ENCODE results near the gene FBP1. TPM values are rescaled to one million over a fixed set of nuclear protein-coding genes. Genes with fewer than 3 reads are reported as not detected.

FBP1 gene
- total RNA-seq, 1 experiment from 2014 or later: 48.1 TPM

DNA sequence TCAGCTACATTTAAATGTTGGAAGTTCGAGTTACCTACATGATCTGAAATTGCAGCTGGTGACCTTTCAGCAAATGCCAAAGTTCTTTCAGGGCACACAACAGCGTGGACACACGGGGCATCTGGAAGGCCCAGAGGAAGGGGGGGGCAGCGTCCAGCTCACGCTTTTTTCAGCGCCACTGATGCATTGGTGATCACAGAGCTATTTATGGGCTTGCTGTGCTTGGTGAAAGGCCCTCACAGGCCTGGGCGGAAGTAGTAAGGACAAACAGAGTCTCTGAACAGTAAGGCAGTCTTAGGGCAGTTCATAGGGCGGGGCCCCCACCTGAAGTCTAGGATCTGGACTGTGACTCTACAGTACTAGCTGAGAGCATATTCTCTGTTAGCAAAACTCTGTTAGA, 39.1 kb downstream of the FBP1 start:
- ATAC-seq (no peak), DNase-seq (no peak)
- no peaks in the 10 kb centered on the region for H3K4me1 ChIP-seq (ENCODE audit: insufficient read depth, low read length)
- ChIA-PET POLR2A (ENCODE audit: unreplicated experiment) (no interaction called here), CTCF (no interaction called here)
- BruUV-seq (replicated peaks): no TSS peak
- H3K4me3 ChIP-seq (ENCODE audit: low read length): no peak overlapping the region
- no peak overlapping the region for H3K9ac ChIP-seq (ENCODE audit: low read length)
- H3K27ac ChIP-seq (ENCODE audit: low read length): no peak overlapping the region
- H3K9me2 ChIP-seq (replicated peaks; ENCODE audit: low read length): no peaks in the 10 kb centered on the region
- H2AFZ ChIP-seq (ENCODE audit: low read length): no peak overlapping the region
- no peak overlapping the region for H3K4me2 ChIP-seq (ENCODE audit: low read length)
- TF ChIP-seq EZH2phosphoT487 (IDR thresholded peaks at IDR 0.05; ENCODE audit: borderline replicate concordance, low read length) (no peak), EZH2 (IDR thresholded peaks at IDR 0.05; ENCODE audit: low read length, unreplicated experiment) (no peak), CTCF (conservative IDR thresholded peaks at IDR 0.05; ENCODE audit: low read depth, low read length) (no peak)
- H3K27me3 ChIP-seq (ENCODE audit: low read length): no peaks in the 10 kb centered on the region
- intact Hi-C loops (cut with micrococcal nuclease): no loop called here
- no peaks in the 10 kb centered on the region for H3F3A ChIP-seq (ENCODE audit: low read length, unreplicated experiment)
- no peaks in the 10 kb centered on the region for H4K20me1 ChIP-seq (ENCODE audit: low read length)
- no peaks in the 10 kb centered on the region for H3K9me3 ChIP-seq (ENCODE audit: low read length)
- H3K79me2 ChIP-seq (ENCODE audit: low read length): no peaks in the 10 kb centered on the region
- H3K36me3 ChIP-seq (ENCODE audit: low read depth, low read length): no peaks in the 10 kb centered on the region; the same call in 1 of the 2 replicates

GRCh38 chr9:94599102-94599501, 40.2 kb downstream of the FBP1 start:
- Histone ChIP-seq H3K79me2 (ENCODE audit: low read length) (no peaks in the 10 kb centered on the region), H3F3A (ENCODE audit: low read length, unreplicated experiment) (no peaks in the 10 kb centered on the region), H4K20me1 (ENCODE audit: low read length) (no peaks in the 10 kb centered on the region), H3K9me3 (ENCODE audit: low read length) (no peaks in the 10 kb centered on the region), H2AFZ (ENCODE audit: low read length) (no peak overlapping the region), H3K4me1 (ENCODE audit: insufficient read depth, low read length) (no peaks in the 10 kb centered on the region), H3K27ac (ENCODE audit: low read length) (no peak overlapping the region), H3K36me3 (ENCODE audit: low read depth, low read length) (no peaks in the 10 kb centered on the region; the same call in 1 of the 2 replicates), H3K9me2 (replicated peaks; ENCODE audit: low read length) (no peaks in the 10 kb centered on the region), H3K27me3 (ENCODE audit: low read length) (no peaks in the 10 kb centered on the region), H3K4me2 (ENCODE audit: low read length) (no peak overlapping the region), H3K4me3 (ENCODE audit: low read length) (no peak overlapping the region), H3K9ac (ENCODE audit: low read length) (no peak overlapping the region)
- ATAC-seq (no peak), DNase-seq (no peak)
- intact Hi-C loops (cut with micrococcal nuclease): no loop called here
- BruUV-seq (replicated peaks): no TSS peak
- TF ChIP-seq EZH2 (IDR thresholded peaks at IDR 0.05; ENCODE audit: low read length, unreplicated experiment) (no peak), EZH2phosphoT487 (IDR thresholded peaks at IDR 0.05; ENCODE audit: borderline replicate concordance, low read length) (no peak), CTCF (conservative IDR thresholded peaks at IDR 0.05; ENCODE audit: low read depth, low read length) (no peak)
- POLR2A ChIA-PET (ENCODE audit: unreplicated experiment): no interaction called here
- CTCF ChIA-PET: no interaction called here

DNA sequence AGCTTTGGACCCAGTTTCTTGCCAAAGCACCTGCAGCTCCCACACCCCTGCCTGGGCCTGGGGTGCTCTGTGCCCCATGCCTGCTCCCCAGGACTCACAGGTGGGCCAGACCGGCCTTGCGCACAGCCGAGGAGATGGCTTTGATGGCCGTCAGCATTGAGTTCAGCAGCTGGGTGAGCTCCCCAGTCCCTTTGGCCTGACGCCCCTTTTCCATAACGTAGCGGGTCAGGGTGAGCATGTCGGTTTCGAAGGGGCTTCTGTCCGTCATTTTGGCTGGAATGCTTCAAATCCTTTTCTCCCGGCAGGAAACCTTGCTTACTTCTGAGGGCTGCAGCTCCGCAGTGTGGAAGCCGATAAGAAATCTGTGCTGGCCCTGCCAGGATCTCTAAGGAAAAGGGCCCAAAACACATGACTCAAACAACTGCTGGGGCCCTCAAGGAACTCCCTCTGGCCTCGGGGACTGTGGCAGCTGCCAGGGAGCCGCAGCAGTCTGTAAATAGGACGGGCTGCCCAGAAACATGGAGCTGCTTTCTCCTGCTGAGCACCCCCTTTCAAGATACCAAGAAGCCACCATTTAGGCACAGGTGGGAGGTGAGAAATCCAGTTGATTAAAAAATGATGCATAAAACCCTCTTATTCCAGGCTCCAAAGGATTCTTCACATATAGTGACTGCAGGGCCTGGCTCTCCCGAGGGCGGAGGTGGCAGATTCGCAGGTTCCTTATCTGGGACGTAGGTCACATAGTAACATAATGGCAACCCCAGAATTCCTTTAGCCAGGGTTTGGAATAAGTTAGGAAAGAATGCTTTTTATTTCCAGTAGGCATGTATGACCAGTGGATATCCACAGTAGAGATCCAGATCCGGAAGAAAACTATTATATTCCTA, 45.6 kb downstream of the FBP1 start, which contains the start of gene FBP2:
Gene FBP2, minus strand, starts transcription at position 366 of the 887 bp plus-strand sequence. Its CDS starts 98 bp downstream, at position 268.
- ATAC-seq: no peak

More for the DNA sequence above, 45.6 kb downstream of the FBP1 start, which contains the start of gene FBP2:
- Histone ChIP-seq H4K20me1 (ENCODE audit: low read length) (no peaks in the 10 kb centered on the region), H3K27ac (ENCODE audit: low read length) (no peak within 1 kb of the TSS), H3K9me3 (ENCODE audit: low read length) (no peaks in the 10 kb centered on the region), H3K36me3 (ENCODE audit: low read depth, low read length) (no peaks in the 10 kb centered on the region), H3K9ac (ENCODE audit: low read length) (no peak within 1 kb of the TSS), H3K9me2 (replicated peaks; ENCODE audit: low read length) (no peaks in the 10 kb centered on the region), H3K4me1 (ENCODE audit: insufficient read depth, low read length) (no peaks in the 10 kb centered on the region), H2AFZ (ENCODE audit: low read length) (no peak within 1 kb of the TSS), H3K79me2 (ENCODE audit: low read length) (no peaks in the 10 kb centered on the region), H3K4me3 (ENCODE audit: low read length) (no peak within 1 kb of the TSS), H3K27me3 (ENCODE audit: low read length) (no peaks in the 10 kb centered on the region), H3F3A (ENCODE audit: low read length, unreplicated experiment) (no peaks in the 10 kb centered on the region), H3K4me2 (ENCODE audit: low read length) (no peak within 1 kb of the TSS)
- DNase-seq: no peak
- intact Hi-C loops (cut with micrococcal nuclease): no loop called here
- BruUV-seq (replicated peaks): no TSS peak
- TF ChIP-seq EZH2phosphoT487 (IDR thresholded peaks at IDR 0.05; ENCODE audit: borderline replicate concordance, low read length): no peak
- no peak for TF ChIP-seq CTCF (conservative IDR thresholded peaks at IDR 0.05; ENCODE audit: low read depth, low read length)
- no peak for TF ChIP-seq EZH2 (IDR thresholded peaks at IDR 0.05; ENCODE audit: low read length, unreplicated experiment)
- CTCF ChIA-PET: no interaction called here
- POLR2A ChIA-PET (ENCODE audit: unreplicated experiment): no interaction called here
